Body of pancreas (tissue), 4 donors: Measurements from ENCODE around the gene MYO5C.

Source experiments
- CTCF ChIP-seq, 7 experiments: fragments of 450-650 bp in 4 of 7; fragments of 200-600 bp in 3 of 7; sonication (generic) in 3 of 7; IDR thresholded peaks; one replicate each; pipeline ENCODE4 v1.5.1; 2016 to 2019; ENCODE audit warnings: antibody characterized with exemption in 7 of 7
- POLR2A ChIP-seq, 3 donors: fragments of 450-650 bp; IDR thresholded peaks; one replicate each; pipeline ENCODE4 v1.6.1; 2016; ENCODE audit warnings: antibody characterized with exemption in 3 of 3, mild to moderate bottlenecking in 2 of 3

- no peak for TF ChIP-seq CTCF (IDR thresholded peaks at IDR 0.05)
- TF ChIP-seq POLR2A (IDR thresholded peaks at IDR 0.05), result peak in 1 of 3 donors; percentile 29
Observed at GRCh38 chr15:52292780-52293392, 2.7 kb downstream of the MYO5C start.
